Thoracic aorta (tissue), 2 donors: ENCODE measurements around the gene OR5K1. TPM values are rescaled to one million over a fixed set of nuclear protein-coding genes. Genes with fewer than 3 reads are reported as not detected.

Experiments
- ATAC-seq: fragments of 150-250 bp; one replicate; pipeline ENCODE4 v1.8.0; 2017; ENCODE audit warnings: low read depth; ENCODE audit not compliant: insufficient number of reproducible peaks, low FRiP score
- DNase-seq: peaks from one replicate; pipeline ENCODE4 v3.0.0-alpha.2; 2020; ENCODE audit warnings: low spot score
- H3K27ac ChIP-seq, 2 donors: fragments of 200-600 bp; sonication (generic); 1 replicate in 1 of 2; 2 replicates in 1 of 2; pipeline ENCODE4 v1.5.1; 2016; ENCODE audit warnings: mild to moderate bottlenecking in 2 of 2, moderate library complexity in 2 of 2
- H3K27me3 ChIP-seq: fragments of 200-600 bp; sonication (generic); replicated peaks from 2 replicates; pipeline ENCODE4 v1.6.0; 2016; ENCODE audit warnings: mild to moderate bottlenecking; ENCODE audit not compliant: insufficient read depth
- H3K36me3 ChIP-seq: fragments of 200-600 bp; sonication (generic); one replicate; pipeline ENCODE4 v1.5.1; 2016
- H3K4me1 ChIP-seq, 2 donors: fragments of 200-600 bp; sonication (generic); 1 replicate in 1 of 2; 2 replicates in 1 of 2; pipeline versions ENCODE4 v1.5.1 to v1.6.0; 2016; ENCODE audit warnings: low read depth in 2 of 2, mild to moderate bottlenecking in 1 of 2; ENCODE audit not compliant: control insufficient read depth in 1 of 2
- H3K4me3 ChIP-seq: fragments of 200-600 bp; sonication (generic); 2 replicates; pipeline ENCODE4 v1.5.1; 2016; ENCODE audit warnings: mild to moderate bottlenecking
- H3K9me3 ChIP-seq: fragments of 200-600 bp; sonication (generic); 2 replicates; pipeline ENCODE4 v1.5.1; 2016
- CTCF ChIP-seq: fragments of 200-600 bp; sonication (generic); IDR thresholded peaks from one replicate; pipeline ENCODE4 v1.5.1; 2019; ENCODE audit warnings: antibody characterized with exemption
- total RNA-seq, 2 donors: library from RNA; depleted of rRNA; stranded (reverse); fragments of >200 nt; gene quantifications; one replicate each; pipeline versions ENCODE4 v1.1.0 to v1.2.3, GENCODE V29; 2016

The OR5K1 gene
- total RNA-seq, 2 donors from 2014 or later = not detected

DNA sequence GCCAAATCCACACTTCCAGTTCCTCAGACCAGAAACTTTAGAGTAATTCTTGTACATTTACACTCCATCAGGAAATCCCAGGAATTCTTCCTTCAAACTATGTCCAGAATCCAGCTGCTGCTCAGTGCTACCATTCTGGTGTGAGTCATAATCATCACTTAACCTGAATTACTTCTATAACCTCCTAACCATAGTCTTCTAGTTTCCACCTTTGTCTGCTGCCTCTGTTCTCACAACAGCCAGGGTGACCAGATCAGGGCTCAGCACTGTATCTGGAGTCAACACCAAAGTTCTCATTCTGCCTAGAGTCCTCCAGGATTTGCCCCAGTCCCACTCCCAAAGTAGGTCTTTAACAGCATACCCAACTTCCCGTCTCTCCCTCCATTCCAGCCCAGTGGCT is 56.4 kb downstream of the OR5K1 start:
- H3K9me3 ChIP-seq = no peaks in the 10 kb centered on the region
- DNase-seq (no peak), ATAC-seq (no peak)
- H3K27me3 ChIP-seq = no peaks in the 10 kb centered on the region
- H3K36me3 ChIP-seq = no peaks in the 10 kb centered on the region
- H3K27ac ChIP-seq = no peak overlapping the region
- no peak overlapping the region for H3K4me3 ChIP-seq
- no peak for TF ChIP-seq CTCF
- peaks cover 17 to 33% of the 10 kb centered on the region in 2 donors for H3K4me1 ChIP-seq

DNA sequence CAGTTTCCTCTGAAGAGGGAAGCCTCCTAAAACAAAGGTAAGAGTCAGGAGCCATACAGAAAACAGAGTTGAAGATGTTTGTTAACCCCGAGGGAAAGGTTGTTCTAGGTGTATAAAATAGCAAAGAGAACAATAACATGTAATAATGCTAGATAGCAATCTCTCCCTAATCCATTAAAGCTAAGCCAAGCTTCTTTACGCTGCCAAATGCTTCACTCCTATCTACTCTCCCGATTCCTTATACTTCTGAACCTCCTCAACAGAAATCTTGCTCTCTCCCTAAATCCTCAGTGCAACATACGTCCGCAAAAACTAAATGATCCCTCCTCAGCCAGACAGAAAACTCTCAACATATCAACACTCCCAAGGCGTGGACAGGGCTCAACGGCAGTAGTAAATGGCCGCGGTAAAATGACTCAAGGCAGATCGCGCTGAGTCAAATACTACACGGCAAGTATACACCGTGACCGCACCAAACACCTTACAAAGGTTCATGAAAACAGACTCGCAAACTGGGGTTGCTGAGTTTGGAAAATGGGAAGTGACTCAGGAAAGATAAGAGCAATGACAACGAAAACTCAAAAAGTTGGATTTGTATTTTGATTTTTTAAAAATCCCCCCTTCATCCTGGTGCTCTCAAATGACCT is 59.0 kb downstream of the OR5K1 start:
- H3K4me1 ChIP-seq = peaks cover 17 to 33% of the 10 kb centered on the region in 2 donors
- DNase-seq = peak; percentile 14
- peak overlapping the region; percentile 91 for H3K4me3 ChIP-seq
- peak; percentile 53 for ATAC-seq
- H3K27me3 ChIP-seq = no peaks in the 10 kb centered on the region
- H3K36me3 ChIP-seq = no peaks in the 10 kb centered on the region
- TF ChIP-seq CTCF = no peak
- H3K9me3 ChIP-seq = no peaks in the 10 kb centered on the region
- H3K27ac ChIP-seq = peak overlapping the region; percentile 85 to 87

Other genes with a start within 250 kb of the OR5K1 start
- not detected for gene OR5H6, start 199.0 kb upstream of the OR5K1 start, total RNA-seq
- not detected for gene OR5H2, start 180.7 kb upstream of the OR5K1 start, total RNA-seq
- not detected for gene OR5K4, start 109.3 kb upstream of the OR5K1 start, total RNA-seq
- gene OR5K3, start 72.5 kb upstream of the OR5K1 start, total RNA-seq = not detected
- not detected for gene OR5K2, start 34.5 kb downstream of the OR5K1 start, total RNA-seq
- 100 to 1,000 TPM; 134 to 175 TPM for gene CLDND1, start 59.7 kb downstream of the OR5K1 start, total RNA-seq
- not detected for gene GPR15, start 68.8 kb downstream of the OR5K1 start, total RNA-seq
- gene CPOX, start 130.4 kb downstream of the OR5K1 start, total RNA-seq = 10 to 100 TPM; 14.0 to 40.8 TPM